HEK293 (cell line): ENCODE measurements around the gene CD300LG.

ENCODE experiments used
- GLIS2 ChIP-seq: fragments of 450-650 bp; formaldehyde crosslinking; IDR thresholded peaks from 2 replicates; pipeline ENCODE4 v1.5.1; 2016; ENCODE audit warnings: missing biosample characterization, missing genetic modification characterization
- KLF16 ChIP-seq: fragments of 450-650 bp; formaldehyde crosslinking; IDR thresholded peaks from 2 replicates; pipeline ENCODE4 v1.5.1; 2017; ENCODE audit warnings: missing biosample characterization, missing genetic modification characterization
- KLF9 ChIP-seq: fragments of 450-650 bp; formaldehyde crosslinking; IDR thresholded peaks from 2 replicates; pipeline ENCODE4 v1.5.1; 2016; ENCODE audit warnings: missing biosample characterization, missing genetic modification characterization, low read depth
- SALL2 ChIP-seq: fragments of 450-650 bp; formaldehyde crosslinking; IDR thresholded peaks from 2 replicates; pipeline ENCODE4 v1.5.0; 2017; ENCODE audit warnings: missing biosample characterization, mild to moderate bottlenecking, missing genetic modification characterization, borderline replicate concordance
- SCRT2 ChIP-seq: fragments of 450-650 bp; formaldehyde crosslinking; IDR thresholded peaks from 2 replicates; pipeline ENCODE4 v1.5.1; 2016; ENCODE audit warnings: missing biosample characterization, missing genetic modification characterization
- YY1 ChIP-seq: fragments of 450-650 bp; formaldehyde crosslinking; IDR thresholded peaks from 2 replicates; pipeline ENCODE4 v1.5.1; 2018; ENCODE audit warnings: missing biosample characterization, missing genetic modification characterization
- YY2 ChIP-seq: fragments of 450-650 bp; formaldehyde crosslinking; IDR thresholded peaks from 2 replicates; pipeline ENCODE4 v1.5.1; 2016; ENCODE audit warnings: missing biosample characterization, missing genetic modification characterization
- ZEB2 ChIP-seq: fragments of 450-650 bp; formaldehyde crosslinking; IDR thresholded peaks from 2 replicates; pipeline ENCODE4 v1.5.1; 2016; ENCODE audit warnings: missing biosample characterization, missing genetic modification characterization
- ZNF140 ChIP-seq: fragments of 450-650 bp; formaldehyde crosslinking; IDR thresholded peaks from 2 replicates; pipeline ENCODE4 v1.5.1; 2016; ENCODE audit warnings: missing biosample characterization, missing genetic modification characterization
- ZNF175 ChIP-seq: fragments of 450-650 bp; formaldehyde crosslinking; IDR thresholded peaks from 2 replicates; pipeline ENCODE4 v1.5.1; 2016; ENCODE audit warnings: missing biosample characterization, missing genetic modification characterization
- ZNF302 ChIP-seq: fragments of 450-650 bp; formaldehyde crosslinking; IDR thresholded peaks from 2 replicates; pipeline ENCODE4 v1.5.1; 2016; ENCODE audit warnings: missing biosample characterization, missing genetic modification characterization, low read depth
- ZNF341 ChIP-seq: fragments of 450-650 bp; formaldehyde crosslinking; IDR thresholded peaks from 2 replicates; pipeline ENCODE4; 2016; ENCODE audit warnings: low read depth, missing biosample characterization, missing genetic modification characterization
- ZNF423 ChIP-seq: fragments of 450-650 bp; formaldehyde crosslinking; IDR thresholded peaks from 2 replicates; pipeline ENCODE4 v1.5.1; 2016; ENCODE audit warnings: missing biosample characterization, missing genetic modification characterization
- ZNF600 ChIP-seq: fragments of 450-650 bp; formaldehyde crosslinking; IDR thresholded peaks from 2 replicates; pipeline ENCODE4 v1.5.1; 2016; ENCODE audit warnings: missing biosample characterization, missing genetic modification characterization
- ZNF626 ChIP-seq: fragments of 450-650 bp; sonication (Bioruptor Pico); formaldehyde crosslinking; IDR thresholded peaks from 2 replicates; pipeline ENCODE4 v1.5.1; 2018; ENCODE audit warnings: missing biosample characterization, missing genetic modification characterization, inconsistent platforms
- ZNF660 ChIP-seq: fragments of 450-650 bp; IDR thresholded peaks from 2 replicates; pipeline ENCODE4 v1.5.1; 2018; ENCODE audit warnings: missing biosample characterization, mild to moderate bottlenecking, missing genetic modification characterization
- ZNF76 ChIP-seq: fragments of 450-650 bp; formaldehyde crosslinking; IDR thresholded peaks from 2 replicates; pipeline ENCODE4; 2016; ENCODE audit warnings: low read depth, missing biosample characterization, missing genetic modification characterization, borderline replicate concordance
- ZNF768 ChIP-seq: fragments of 450-650 bp; formaldehyde crosslinking; IDR thresholded peaks from 2 replicates; pipeline ENCODE4 v1.5.1; 2018; ENCODE audit warnings: missing biosample characterization, mild to moderate bottlenecking, missing genetic modification characterization
- ZNF785 ChIP-seq: fragments of 450-650 bp; formaldehyde crosslinking; IDR thresholded peaks from 2 replicates; pipeline ENCODE4 v1.5.1; 2016; ENCODE audit warnings: missing biosample characterization, missing genetic modification characterization
- ZNF791 ChIP-seq: fragments of 450-650 bp; formaldehyde crosslinking; IDR thresholded peaks from 2 replicates; pipeline ENCODE4 v1.5.1; 2016; ENCODE audit warnings: missing biosample characterization, missing genetic modification characterization
- TF ChIP-seq, protein P1 (sequence below): fragments of 450-650 bp; formaldehyde crosslinking; IDR thresholded peaks from 2 replicates; pipeline ENCODE4 v1.5.1; 2016; ENCODE audit warnings: missing biosample characterization, missing genetic modification characterization, borderline replicate concordance
- TF ChIP-seq, protein P2 (sequence below): fragments of 450-650 bp; formaldehyde crosslinking; IDR thresholded peaks from 2 replicates; pipeline ENCODE4 v1.5.1; 2016; ENCODE audit warnings: missing biosample characterization, missing genetic modification characterization
- TF ChIP-seq, protein P3 (sequence below): fragments of 450-650 bp; formaldehyde crosslinking; IDR thresholded peaks from 2 replicates; pipeline ENCODE4 v1.5.1; 2016; ENCODE audit warnings: missing biosample characterization, missing genetic modification characterization
- TF ChIP-seq, protein P4 (sequence below): fragments of 450-650 bp; formaldehyde crosslinking; IDR thresholded peaks from 2 replicates; pipeline ENCODE4 v1.5.1; 2016; ENCODE audit warnings: missing biosample characterization, missing genetic modification characterization
- TF ChIP-seq, protein P5 (sequence below): fragments of 450-650 bp; formaldehyde crosslinking; IDR thresholded peaks from 2 replicates; pipeline ENCODE4 v1.5.1; 2016; ENCODE audit warnings: missing biosample characterization, missing genetic modification characterization
- TF ChIP-seq, protein P6 (sequence below): fragments of 450-650 bp; formaldehyde crosslinking; IDR thresholded peaks from 2 replicates; pipeline ENCODE4 v1.5.1; 2017; ENCODE audit warnings: missing biosample characterization, missing genetic modification characterization
- TF ChIP-seq, protein P7 (sequence below): fragments of 450-650 bp; formaldehyde crosslinking; IDR thresholded peaks from 2 replicates; pipeline ENCODE4 v1.5.1; 2016; ENCODE audit warnings: missing biosample characterization, missing genetic modification characterization

The CD300LG gene

DNA sequence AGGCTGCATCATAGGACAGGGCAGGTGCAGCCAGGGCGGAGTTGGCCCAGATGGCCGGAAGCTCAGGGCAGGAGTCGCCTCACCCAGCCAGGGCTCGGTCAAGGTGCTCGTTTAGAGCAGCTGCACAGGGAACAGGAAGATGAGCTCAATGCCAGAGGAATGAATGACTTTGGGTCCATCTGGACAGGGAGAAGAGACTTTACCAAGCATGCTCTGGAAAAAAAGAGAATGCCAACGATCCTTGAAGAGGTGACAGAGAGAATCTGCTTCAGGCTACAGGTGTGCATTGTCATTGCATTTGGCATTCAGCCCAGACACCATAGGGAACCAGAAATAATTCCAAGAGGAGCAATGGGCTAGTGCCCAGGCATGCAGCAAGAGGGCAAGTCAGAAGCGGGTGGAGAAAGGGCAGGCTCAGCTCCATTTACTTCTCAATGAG, 7.3 kb upstream of the CD300LG start (continued):
- TF ChIP-seq, protein P1, sequence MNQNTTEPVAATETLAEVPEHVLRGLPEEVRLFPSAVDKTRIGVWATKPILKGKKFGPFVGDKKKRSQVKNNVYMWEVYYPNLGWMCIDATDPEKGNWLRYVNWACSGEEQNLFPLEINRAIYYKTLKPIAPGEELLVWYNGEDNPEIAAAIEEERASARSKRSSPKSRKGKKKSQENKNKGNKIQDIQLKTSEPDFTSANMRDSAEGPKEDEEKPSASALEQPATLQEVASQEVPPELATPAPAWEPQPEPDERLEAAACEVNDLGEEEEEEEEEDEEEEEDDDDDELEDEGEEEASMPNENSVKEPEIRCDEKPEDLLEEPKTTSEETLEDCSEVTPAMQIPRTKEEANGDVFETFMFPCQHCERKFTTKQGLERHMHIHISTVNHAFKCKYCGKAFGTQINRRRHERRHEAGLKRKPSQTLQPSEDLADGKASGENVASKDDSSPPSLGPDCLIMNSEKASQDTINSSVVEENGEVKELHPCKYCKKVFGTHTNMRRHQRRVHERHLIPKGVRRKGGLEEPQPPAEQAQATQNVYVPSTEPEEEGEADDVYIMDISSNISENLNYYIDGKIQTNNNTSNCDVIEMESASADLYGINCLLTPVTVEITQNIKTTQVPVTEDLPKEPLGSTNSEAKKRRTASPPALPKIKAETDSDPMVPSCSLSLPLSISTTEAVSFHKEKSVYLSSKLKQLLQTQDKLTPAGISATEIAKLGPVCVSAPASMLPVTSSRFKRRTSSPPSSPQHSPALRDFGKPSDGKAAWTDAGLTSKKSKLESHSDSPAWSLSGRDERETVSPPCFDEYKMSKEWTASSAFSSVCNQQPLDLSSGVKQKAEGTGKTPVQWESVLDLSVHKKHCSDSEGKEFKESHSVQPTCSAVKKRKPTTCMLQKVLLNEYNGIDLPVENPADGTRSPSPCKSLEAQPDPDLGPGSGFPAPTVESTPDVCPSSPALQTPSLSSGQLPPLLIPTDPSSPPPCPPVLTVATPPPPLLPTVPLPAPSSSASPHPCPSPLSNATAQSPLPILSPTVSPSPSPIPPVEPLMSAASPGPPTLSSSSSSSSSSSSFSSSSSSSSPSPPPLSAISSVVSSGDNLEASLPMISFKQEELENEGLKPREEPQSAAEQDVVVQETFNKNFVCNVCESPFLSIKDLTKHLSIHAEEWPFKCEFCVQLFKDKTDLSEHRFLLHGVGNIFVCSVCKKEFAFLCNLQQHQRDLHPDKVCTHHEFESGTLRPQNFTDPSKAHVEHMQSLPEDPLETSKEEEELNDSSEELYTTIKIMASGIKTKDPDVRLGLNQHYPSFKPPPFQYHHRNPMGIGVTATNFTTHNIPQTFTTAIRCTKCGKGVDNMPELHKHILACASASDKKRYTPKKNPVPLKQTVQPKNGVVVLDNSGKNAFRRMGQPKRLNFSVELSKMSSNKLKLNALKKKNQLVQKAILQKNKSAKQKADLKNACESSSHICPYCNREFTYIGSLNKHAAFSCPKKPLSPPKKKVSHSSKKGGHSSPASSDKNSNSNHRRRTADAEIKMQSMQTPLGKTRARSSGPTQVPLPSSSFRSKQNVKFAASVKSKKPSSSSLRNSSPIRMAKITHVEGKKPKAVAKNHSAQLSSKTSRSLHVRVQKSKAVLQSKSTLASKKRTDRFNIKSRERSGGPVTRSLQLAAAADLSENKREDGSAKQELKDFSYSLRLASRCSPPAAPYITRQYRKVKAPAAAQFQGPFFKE (tag by site-specific recombination): no peak
- TF ChIP-seq SCRT2: peak; percentile 97
- TF ChIP-seq ZNF660 (tag by site-specific recombination): 0 out of 2 replicates have a peak, but pooled peaks have one; percentile 10
- 0 out of 2 replicates have a peak, but pooled peaks have one; percentile 24 for TF ChIP-seq ZEB2 (tag by site-specific recombination)
- TF ChIP-seq ZNF791: no peak
- no peak for TF ChIP-seq KLF16 (tag by site-specific recombination)
- no peak for TF ChIP-seq ZNF175
- no peak for TF ChIP-seq GLIS2 (tag by site-specific recombination)
- TF ChIP-seq YY1 (tag by site-specific recombination): no peak
- TF ChIP-seq ZNF785: no peak
- no peak for TF ChIP-seq ZNF341 (tag by site-specific recombination)
- TF ChIP-seq ZNF768 (tag by site-specific recombination): no peak
- TF ChIP-seq, protein P2, sequence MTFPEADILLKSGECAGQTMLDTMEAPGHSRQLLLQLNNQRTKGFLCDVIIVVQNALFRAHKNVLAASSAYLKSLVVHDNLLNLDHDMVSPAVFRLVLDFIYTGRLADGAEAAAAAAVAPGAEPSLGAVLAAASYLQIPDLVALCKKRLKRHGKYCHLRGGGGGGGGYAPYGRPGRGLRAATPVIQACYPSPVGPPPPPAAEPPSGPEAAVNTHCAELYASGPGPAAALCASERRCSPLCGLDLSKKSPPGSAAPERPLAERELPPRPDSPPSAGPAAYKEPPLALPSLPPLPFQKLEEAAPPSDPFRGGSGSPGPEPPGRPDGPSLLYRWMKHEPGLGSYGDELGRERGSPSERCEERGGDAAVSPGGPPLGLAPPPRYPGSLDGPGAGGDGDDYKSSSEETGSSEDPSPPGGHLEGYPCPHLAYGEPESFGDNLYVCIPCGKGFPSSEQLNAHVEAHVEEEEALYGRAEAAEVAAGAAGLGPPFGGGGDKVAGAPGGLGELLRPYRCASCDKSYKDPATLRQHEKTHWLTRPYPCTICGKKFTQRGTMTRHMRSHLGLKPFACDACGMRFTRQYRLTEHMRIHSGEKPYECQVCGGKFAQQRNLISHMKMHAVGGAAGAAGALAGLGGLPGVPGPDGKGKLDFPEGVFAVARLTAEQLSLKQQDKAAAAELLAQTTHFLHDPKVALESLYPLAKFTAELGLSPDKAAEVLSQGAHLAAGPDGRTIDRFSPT: peak; percentile 31; the same call in 1 of the 2 replicates
- TF ChIP-seq ZNF600: 0 out of 2 replicates have a peak, but pooled peaks have one; percentile 7
- TF ChIP-seq ZNF302 (tag by site-specific recombination): no peak
- no peak for TF ChIP-seq SALL2
- no peak for TF ChIP-seq ZNF626 (tag by site-specific recombination)
- TF ChIP-seq, protein P3, sequence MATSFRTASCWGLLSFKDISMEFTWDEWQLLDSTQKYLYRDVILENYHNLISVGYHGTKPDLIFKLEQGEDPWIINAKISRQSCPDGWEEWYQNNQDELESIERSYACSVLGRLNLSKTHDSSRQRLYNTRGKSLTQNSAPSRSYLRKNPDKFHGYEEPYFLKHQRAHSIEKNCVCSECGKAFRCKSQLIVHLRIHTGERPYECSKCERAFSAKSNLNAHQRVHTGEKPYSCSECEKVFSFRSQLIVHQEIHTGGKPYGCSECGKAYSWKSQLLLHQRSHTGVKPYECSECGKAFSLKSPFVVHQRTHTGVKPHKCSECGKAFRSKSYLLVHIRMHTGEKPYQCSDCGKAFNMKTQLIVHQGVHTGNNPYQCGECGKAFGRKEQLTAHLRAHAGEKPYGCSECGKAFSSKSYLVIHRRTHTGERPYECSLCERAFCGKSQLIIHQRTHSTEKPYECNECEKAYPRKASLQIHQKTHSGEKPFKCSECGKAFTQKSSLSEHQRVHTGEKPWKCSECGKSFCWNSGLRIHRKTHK (tag by site-specific recombination): no peak
- TF ChIP-seq, protein P4, sequence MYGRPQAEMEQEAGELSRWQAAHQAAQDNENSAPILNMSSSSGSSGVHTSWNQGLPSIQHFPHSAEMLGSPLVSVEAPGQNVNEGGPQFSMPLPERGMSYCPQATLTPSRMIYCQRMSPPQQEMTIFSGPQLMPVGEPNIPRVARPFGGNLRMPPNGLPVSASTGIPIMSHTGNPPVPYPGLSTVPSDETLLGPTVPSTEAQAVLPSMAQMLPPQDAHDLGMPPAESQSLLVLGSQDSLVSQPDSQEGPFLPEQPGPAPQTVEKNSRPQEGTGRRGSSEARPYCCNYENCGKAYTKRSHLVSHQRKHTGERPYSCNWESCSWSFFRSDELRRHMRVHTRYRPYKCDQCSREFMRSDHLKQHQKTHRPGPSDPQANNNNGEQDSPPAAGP: peak; percentile 27
- no peak for TF ChIP-seq YY2 (tag by site-specific recombination)
- TF ChIP-seq, protein P5, sequence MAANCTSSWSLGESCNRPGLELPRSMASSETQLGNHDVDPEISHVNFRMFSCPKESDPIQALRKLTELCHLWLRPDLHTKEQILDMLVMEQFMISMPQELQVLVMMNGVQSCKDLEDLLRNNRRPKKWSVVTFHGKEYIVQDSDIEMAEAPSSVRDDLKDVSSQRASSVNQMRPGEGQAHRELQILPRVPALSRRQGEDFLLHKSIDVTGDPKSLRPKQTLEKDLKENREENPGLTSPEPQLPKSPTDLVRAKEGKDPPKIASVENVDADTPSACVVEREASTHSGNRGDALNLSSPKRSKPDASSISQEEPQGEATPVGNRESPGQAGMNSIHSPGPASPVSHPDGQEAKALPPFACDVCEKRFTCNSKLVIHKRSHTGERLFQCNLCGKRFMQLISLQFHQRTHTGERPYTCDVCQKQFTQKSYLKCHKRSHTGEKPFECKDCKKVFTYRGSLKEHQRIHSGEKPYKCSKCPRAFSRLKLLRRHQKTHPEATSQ (tag by site-specific recombination): no peak
- no peak for TF ChIP-seq ZNF423 (tag by site-specific recombination)
- no peak for TF ChIP-seq ZNF140 (tag by site-specific recombination)
- no peak for TF ChIP-seq KLF9
- no peak for TF ChIP-seq ZNF76 (tag by site-specific recombination)
- TF ChIP-seq, protein P6, sequence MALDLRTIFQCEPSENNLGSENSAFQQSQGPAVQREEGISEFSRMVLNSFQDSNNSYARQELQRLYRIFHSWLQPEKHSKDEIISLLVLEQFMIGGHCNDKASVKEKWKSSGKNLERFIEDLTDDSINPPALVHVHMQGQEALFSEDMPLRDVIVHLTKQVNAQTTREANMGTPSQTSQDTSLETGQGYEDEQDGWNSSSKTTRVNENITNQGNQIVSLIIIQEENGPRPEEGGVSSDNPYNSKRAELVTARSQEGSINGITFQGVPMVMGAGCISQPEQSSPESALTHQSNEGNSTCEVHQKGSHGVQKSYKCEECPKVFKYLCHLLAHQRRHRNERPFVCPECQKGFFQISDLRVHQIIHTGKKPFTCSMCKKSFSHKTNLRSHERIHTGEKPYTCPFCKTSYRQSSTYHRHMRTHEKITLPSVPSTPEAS: no peak
- TF ChIP-seq, protein P7, sequence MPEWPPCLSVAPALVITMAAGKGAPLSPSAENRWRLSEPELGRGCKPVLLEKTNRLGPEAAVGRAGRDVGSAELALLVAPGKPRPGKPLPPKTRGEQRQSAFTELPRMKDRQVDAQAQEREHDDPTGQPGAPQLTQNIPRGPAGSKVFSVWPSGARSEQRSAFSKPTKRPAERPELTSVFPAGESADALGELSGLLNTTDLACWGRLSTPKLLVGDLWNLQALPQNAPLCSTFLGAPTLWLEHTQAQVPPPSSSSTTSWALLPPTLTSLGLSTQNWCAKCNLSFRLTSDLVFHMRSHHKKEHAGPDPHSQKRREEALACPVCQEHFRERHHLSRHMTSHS (tag by site-specific recombination): no peak
